ENCODE measurements around the gene TAS2R9. TPM values are rescaled to one million over a fixed set of nuclear protein-coding genes. Genes with fewer than 3 reads are reported as not detected.
"Not testable (repeated sequence)": the region's sequence is repeated elsewhere in the genome, so short reads cannot be mapped to it uniquely, and the experiment has no call there.

TAS2R9 gene
- polyA plus RNA-seq, 6 donors from 2014 or later = not detected

- Mint-ChIP-seq H3K36me3 (no peaks in the 10 kb centered on the region), H3K4me1 (no peaks in the 10 kb centered on the region), H3K9me3 (no peaks in the 10 kb centered on the region), H3K27me3 (peaks cover 11 to 20% (median 19%) of the 10 kb centered on the region in 3 donors), H3K27ac (no peak within 1 kb of the TSS), H3K4me3 (no peak within 1 kb of the TSS)
- DNase-seq (no peak), ATAC-seq (ENCODE audit: low read depth in 2 of 2) (no peak)
Measured at GRCh38 chr12:10802587-10802986, 7.4 kb downstream of the TAS2R9 start, which contains the start of gene TAS2R7. Gene TAS2R7 (minus strand): TSS chr12:10802627. CDS start chr12:10802570, 57 bp downstream.

DNA sequence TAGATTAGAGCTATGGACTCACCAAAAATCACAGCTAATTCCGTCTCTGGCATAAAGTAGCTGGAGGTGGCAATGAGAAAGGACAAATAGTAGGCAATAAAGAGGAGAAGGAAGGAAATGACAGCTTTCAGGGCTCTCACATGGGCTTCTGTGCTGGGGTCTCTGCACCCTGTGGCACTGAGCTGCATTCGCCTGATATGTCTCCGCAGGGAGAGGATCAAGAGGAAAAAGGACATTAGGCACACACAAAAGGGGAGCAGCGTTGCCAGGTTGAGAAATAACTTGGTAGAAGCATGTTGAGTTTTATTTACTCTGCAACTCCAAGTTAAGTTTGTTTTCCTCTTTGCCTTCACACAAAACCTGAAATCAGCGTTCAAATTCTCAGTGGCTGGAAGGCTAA, 8.2 kb downstream of the TAS2R9 start:
- no peaks in the 10 kb centered on the region for H3K4me1 Mint-ChIP-seq

DNA sequence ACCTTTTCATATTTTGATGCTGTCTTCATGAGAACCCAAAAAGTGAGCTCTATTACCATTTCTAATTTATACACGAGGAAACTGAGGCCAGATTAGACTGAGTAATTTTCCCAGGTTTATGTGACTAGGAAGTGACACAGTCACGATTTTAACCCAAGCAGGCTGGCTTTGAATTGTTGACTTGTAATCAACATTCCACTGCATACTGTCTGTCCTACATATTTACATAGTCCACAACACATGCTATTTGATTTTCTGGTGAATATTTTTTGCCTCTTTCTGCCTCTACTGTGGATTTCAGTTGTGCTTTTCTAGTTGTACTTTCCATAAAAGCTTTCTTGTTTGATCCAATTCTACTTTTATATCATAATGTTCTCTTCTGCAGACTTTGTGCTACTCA, 15.7 kb downstream of the TAS2R9 start:
- H3K9me3 Mint-ChIP-seq = peaks cover 0 to 8% (median 0%) of the 10 kb centered on the region in 7 donors
- H3K36me3 Mint-ChIP-seq = no peaks in the 10 kb centered on the region
- H3K4me1 Mint-ChIP-seq = no peaks in the 10 kb centered on the region
- DNase-seq (no peak), ATAC-seq (ENCODE audit: low read depth in 2 of 2) (no peak)
- H3K27ac Mint-ChIP-seq = no peak overlapping the region
- peaks cover 0 to 12% (median 4%) of the 10 kb centered on the region in 3 donors for H3K27me3 Mint-ChIP-seq
- H3K4me3 Mint-ChIP-seq = no peak overlapping the region

More for the DNA sequence above, 8.2 kb downstream of the TAS2R9 start:
- H3K36me3 Mint-ChIP-seq = no peaks in the 10 kb centered on the region
- H3K27ac Mint-ChIP-seq = no peak overlapping the region
- ATAC-seq (ENCODE audit: low read depth in 2 of 2) = no peak
- DNase-seq = no peak
- no peaks in the 10 kb centered on the region for H3K9me3 Mint-ChIP-seq
- peaks cover 11 to 20% (median 19%) of the 10 kb centered on the region in 3 donors for H3K27me3 Mint-ChIP-seq
- no peak overlapping the region for H3K4me3 Mint-ChIP-seq

DNA sequence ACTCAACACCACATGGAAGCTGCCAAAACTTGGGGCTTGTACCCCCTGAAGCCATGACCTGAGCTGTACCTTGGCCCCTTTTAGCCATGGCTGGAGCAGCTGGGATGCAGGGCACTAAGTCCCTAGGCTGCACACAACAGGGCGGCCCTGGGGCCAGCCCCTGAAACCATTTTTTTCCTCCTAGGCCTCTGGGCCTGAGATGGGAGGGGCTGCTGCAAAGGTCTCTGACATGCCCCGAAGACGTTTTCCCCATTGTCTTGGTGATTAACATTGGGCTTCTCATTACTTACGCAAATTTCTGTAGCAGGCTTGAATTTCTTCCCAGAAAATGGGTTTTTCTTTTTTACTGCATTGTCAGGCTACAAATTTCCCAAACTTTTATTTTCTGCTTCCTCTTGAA, 18.2 kb downstream of the TAS2R9 start:
- not testable (repeated sequence) for H3K4me3 Mint-ChIP-seq; H3K36me3 Mint-ChIP-seq; H3K27ac Mint-ChIP-seq; H3K4me1 Mint-ChIP-seq; H3K9me3 Mint-ChIP-seq; ATAC-seq (ENCODE audit: low read depth in 2 of 2); DNase-seq
- peaks cover 0 to 11% (median 4%) of the 10 kb centered on the region in 3 donors for H3K27me3 Mint-ChIP-seq

DNA sequence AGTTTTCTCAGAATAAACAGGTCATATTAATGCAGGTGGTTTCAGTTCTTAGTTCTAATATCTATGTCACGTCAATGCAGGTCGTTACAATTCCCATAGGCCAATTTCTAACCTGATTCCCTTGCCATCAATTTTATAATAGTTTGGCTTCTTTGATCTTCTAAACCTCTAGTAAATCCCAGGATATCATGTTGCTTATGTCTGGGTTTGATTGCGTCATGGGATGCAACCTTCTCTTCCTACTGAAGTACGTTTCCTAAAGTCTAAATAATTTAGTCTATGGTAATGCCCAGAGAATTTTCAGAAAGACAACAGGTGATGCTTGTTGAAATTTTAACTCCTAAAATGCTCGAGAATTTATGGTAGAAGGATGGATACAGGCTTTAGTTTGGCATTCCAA, 26.7 kb downstream of the TAS2R9 start:
- Mint-ChIP-seq H3K36me3 (no peaks in the 10 kb centered on the region), H3K4me1 (no peaks in the 10 kb centered on the region), H3K27ac (no peak overlapping the region), H3K4me3 (no peak overlapping the region), H3K27me3 (peaks cover 0 to 8% (median 4%) of the 10 kb centered on the region in 3 donors), H3K9me3 (no peaks in the 10 kb centered on the region)
- DNase-seq (no peak), ATAC-seq (ENCODE audit: low read depth in 2 of 2) (no peak)

GRCh38 chr12:10779103-10779502, 30.9 kb downstream of the TAS2R9 start:
- Mint-ChIP-seq H3K27me3 (peaks cover under 1 to 13% (median 5%) of the 10 kb centered on the region in 3 donors), H3K4me3 (no peak overlapping the region), H3K36me3 (no peaks in the 10 kb centered on the region), H3K9me3 (no peaks in the 10 kb centered on the region), H3K4me1 (no peaks in the 10 kb centered on the region), H3K27ac (no peak overlapping the region)
- DNase-seq (no peak), ATAC-seq (ENCODE audit: low read depth in 2 of 2) (no peak)

- H3K4me3 Mint-ChIP-seq = no peak overlapping the region
- no peak overlapping the region for H3K27ac Mint-ChIP-seq
- DNase-seq = peak; percentile 27
- peaks cover 20 to 56% (median 55%) of the 10 kb centered on the region in 3 donors for H3K27me3 Mint-ChIP-seq
- H3K36me3 Mint-ChIP-seq = no peaks in the 10 kb centered on the region
- peak in 1 of 2 donors; percentile 48 for ATAC-seq (ENCODE audit: low read depth in 2 of 2)
- H3K9me3 Mint-ChIP-seq = no peaks in the 10 kb centered on the region
- H3K4me1 Mint-ChIP-seq = no peaks in the 10 kb centered on the region
Measured at GRCh38 chr12:10771132-10771733, 38.7 kb downstream of the TAS2R9 start.

GRCh38 chr12:10759657-10760056, 50.3 kb downstream of the TAS2R9 start:
- Mint-ChIP-seq H3K27ac (no peak overlapping the region), H3K27me3 (peaks cover 25 to 39% (median 38%) of the 10 kb centered on the region in 3 donors), H3K9me3 (peaks cover 0 to 19% (median 14%) of the 10 kb centered on the region in 7 donors), H3K4me3 (no peak overlapping the region), H3K36me3 (peaks cover 9 to 13% of the 10 kb centered on the region in 2 donors), H3K4me1 (no peaks in the 10 kb centered on the region)
- DNase-seq (no peak), ATAC-seq (ENCODE audit: low read depth in 2 of 2) (no peak)

Other genes starting within 250 kb of the TAS2R9 start
- gene MAGOHB, start 196.6 kb downstream of the TAS2R9 start, polyA plus RNA-seq (ENCODE audit: low read depth in 6 of 6) = 10 to 100 TPM; 37.3 to 46.3 (median 41.6) TPM
- not detected for gene STYK1, start 136.1 kb downstream of the TAS2R9 start, polyA plus RNA-seq (ENCODE audit: low read depth in 6 of 6)
- 100 to 1,000 TPM; 198 to 630 (median 365) TPM for gene YBX3, start 86.8 kb downstream of the TAS2R9 start, polyA plus RNA-seq (ENCODE audit: low read depth in 6 of 6)
- not detected for gene TAS2R7, start 7.5 kb downstream of the TAS2R9 start, polyA plus RNA-seq (ENCODE audit: low read depth in 6 of 6)
- not detected for gene TAS2R8, start 2.9 kb downstream of the TAS2R9 start, polyA plus RNA-seq (ENCODE audit: low read depth in 6 of 6)
- gene TAS2R10, start 16.2 kb upstream of the TAS2R9 start, polyA plus RNA-seq (ENCODE audit: low read depth in 6 of 6) = not detected
- gene PRR4, start 39.3 kb upstream of the TAS2R9 start, polyA plus RNA-seq (ENCODE audit: low read depth in 6 of 6) = 1 to 10 TPM in 4 of 6 donors, under 1 TPM in 1, not detected in 1; 0.36 to 4.9 (median 1.5) TPM
- 10 to 100 TPM in 5 of 6 donors, 1 to 10 TPM in 1; 8.7 to 22.5 (median 11.4) TPM for gene PRH1, start 74.1 kb upstream of the TAS2R9 start, polyA plus RNA-seq (ENCODE audit: low read depth in 6 of 6)
- gene TAS2R13, start 99.4 kb upstream of the TAS2R9 start, polyA plus RNA-seq (ENCODE audit: low read depth in 6 of 6) = not detected
- not detected for gene PRH2, start 119.1 kb upstream of the TAS2R9 start, polyA plus RNA-seq (ENCODE audit: low read depth in 6 of 6)
- gene TAS2R14, start 129.1 kb upstream of the TAS2R9 start, polyA plus RNA-seq (ENCODE audit: low read depth in 6 of 6) = 1 to 10 TPM in 1 of 6 donors, under 1 TPM in 4, not detected in 1; 0.52 to 1.3 (median 0.95) TPM
- gene TAS2R50, start 176.7 kb upstream of the TAS2R9 start, polyA plus RNA-seq (ENCODE audit: low read depth in 6 of 6) = not detected
- gene TAS2R20, start 188.1 kb upstream of the TAS2R9 start, polyA plus RNA-seq (ENCODE audit: low read depth in 6 of 6) = under 1 TPM in 3 of 6 donors, not detected in 3; 0.21 to 0.56 (median 0.25) TPM
- gene TAS2R19, start 212.5 kb upstream of the TAS2R9 start, polyA plus RNA-seq (ENCODE audit: low read depth in 6 of 6) = under 1 TPM in 3 of 6 donors, not detected in 3; 0.43 to 0.93 (median 0.51) TPM
- gene TAS2R31, start 221.2 kb upstream of the TAS2R9 start, polyA plus RNA-seq (ENCODE audit: low read depth in 6 of 6) = under 1 TPM in 2 of 6 donors, not detected in 4; 0.27 to 0.69 TPM

Measured in naive B cell (primary cell).